Ramos (cell line): Measurements from ENCODE around the gene SMIM7.

Source experiments
- in situ Hi-C: fragments of 300-500 bp; cut with MboI; formaldehyde crosslinking; loops from one replicate; pipeline ENCODE4 v1.14.3; 2022; ENCODE audit warnings: low sequenced_read_pairs; ENCODE audit not compliant: unreplicated experiment

The SMIM7 gene

GRCh38 chr19:16600824-16601223, 59.1 kb downstream of the SMIM7 start:
- in situ Hi-C loops, result no loop called here

DNA sequence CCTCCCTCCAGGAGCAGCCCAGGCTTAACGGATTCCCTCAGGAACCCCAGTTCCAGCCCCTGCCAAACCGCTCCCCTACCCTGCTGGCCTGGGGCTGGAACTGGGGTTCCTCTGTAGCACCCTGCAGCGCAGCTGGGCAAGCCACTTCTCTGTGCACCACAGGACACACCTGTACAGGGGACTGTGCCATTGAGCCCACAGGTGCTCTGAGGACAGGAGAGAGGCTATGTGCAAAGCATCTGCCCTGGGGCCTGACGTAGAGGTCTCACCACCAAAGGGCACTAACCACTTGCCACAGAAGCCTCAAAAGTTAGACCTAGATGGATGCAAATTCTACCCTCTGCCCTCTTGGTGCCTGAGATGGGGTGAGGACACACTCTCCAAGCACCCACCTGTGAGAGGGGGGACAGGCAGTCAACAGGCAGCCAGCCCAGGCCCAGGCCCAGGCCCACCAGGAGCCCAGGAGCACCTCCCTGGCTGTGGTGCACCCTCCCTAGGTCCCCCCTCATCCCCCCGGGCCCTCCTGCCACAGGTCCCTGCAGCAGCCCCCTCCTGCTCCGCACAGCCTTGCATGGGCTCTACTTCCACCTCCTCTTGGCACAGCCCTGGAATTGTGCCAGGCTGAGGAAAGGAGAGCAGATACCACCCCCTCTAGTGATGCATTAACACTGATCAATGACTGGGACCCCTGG, 60.1 kb downstream of the SMIM7 start:
- in situ Hi-C loops, result no loop called here

DNA sequence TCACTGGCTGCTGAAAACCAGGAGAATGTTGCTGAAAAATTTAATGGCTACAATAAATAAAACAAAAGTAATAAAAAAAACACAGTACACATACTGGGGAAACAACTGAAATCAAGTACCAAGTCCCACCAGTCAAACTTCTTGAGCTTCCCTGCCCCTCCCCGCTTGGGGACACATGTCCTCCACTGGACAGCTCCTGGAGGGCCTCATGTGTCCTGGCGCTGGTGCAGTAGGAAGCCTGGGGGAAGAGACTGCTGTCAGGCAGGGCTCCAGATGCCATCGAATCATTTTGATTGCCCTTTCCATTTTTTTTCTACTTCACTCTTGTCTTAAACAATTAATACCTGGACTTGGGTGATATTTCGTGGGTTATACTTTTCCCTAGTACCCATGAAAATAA, 61.1 kb downstream of the SMIM7 start:
- in situ Hi-C loops, result no loop called here

DNA sequence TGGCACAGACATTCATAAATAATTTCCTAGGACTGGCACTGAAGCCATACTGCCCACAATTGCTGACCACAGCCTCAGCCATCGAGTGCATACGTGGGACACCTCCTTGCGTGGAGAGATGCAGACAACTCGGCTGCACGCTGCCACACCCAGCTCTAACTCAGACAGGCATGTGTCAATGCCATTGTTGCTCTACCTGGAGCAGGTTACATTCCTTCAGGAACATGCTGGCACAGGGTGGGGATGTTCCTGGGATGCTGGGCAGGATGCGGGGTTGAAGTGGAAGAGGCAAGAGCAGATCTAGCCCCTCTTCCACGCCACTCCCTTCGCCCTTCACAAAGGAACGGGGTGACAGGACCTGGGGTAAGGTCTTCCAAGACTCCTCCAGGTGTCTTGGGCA, 63.5 kb downstream of the SMIM7 start:
- in situ Hi-C loops, result no loop called here
